GM23248 (cell line): ENCODE data around the gene PLSCR1.

Experiments
- EZH2 ChIP-seq: fragments of 200-600 bp; sonication (generic); IDR thresholded peaks from 2 replicates; pipeline ENCODE4 v1.6.1; 2018; ENCODE audit warnings: antibody characterized with exemption, mild to moderate bottlenecking; ENCODE audit not compliant: insufficient read depth, poor library complexity, severe bottlenecking
- EZH2phosphoT487 ChIP-seq: fragments of 200-600 bp; sonication (generic); IDR thresholded peaks from 2 replicates; pipeline ENCODE4 v1.6.1; 2018; ENCODE audit warnings: antibody characterized with exemption, moderate library complexity, mild to moderate bottlenecking, low read depth; ENCODE audit not compliant: insufficient read depth

- no peak for TF ChIP-seq EZH2phosphoT487
- no peak for TF ChIP-seq EZH2
These were observed 76.2 kb downstream of the PLSCR1 start for GRCh38 chr3:146468234-146468633.
